ENCODE results near the gene ARHGEF28.

ARHGEF28 gene

DNA sequence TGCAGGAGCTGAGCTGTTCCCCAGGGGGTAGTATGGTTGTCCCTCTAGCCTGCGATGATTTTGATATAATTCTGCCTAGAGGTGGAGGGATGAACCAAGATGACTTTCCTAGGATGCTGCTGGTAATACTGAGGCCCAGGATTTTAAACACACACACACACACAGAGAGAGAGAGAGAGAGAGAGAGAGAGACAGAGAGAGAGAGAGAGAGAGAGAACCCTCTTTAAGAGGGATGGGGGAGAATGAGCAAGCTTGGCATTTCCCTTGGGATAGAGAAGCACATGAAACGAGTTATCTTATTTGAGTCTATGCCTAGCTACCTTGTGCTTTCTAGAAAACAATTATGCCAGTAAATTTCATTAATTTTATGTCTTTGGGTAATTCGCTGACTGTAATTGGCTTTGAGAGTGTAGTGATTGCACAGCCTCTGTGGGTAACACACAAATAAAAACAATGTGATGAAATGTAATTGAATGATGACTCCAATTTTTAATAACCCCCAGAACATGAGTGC, 338.4 kb downstream of the ARHGEF28 start:
- DNase-seq (ENCODE audit: low spot score): no peak

DNA sequence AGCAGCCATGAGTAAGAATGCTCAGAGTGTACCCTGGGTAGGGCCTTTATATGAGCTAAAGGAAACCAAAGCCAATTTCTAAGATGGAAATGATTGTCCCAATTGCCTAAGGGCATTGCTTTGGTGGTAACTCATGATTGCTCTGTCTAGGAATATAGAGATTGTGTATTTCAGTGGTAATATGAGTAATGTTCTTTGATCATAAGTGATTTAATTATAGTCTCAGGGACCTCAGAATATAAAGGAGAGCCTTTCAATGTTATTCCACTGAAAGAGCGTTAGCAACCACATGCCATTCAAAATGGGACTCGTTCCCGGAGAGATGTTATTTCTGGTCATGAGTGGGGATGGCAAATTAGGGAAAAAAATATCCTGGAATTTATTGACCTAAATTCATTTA, 340.5 kb downstream of the ARHGEF28 start:
- DNase-seq (ENCODE audit: low spot score): no peak

DNA sequence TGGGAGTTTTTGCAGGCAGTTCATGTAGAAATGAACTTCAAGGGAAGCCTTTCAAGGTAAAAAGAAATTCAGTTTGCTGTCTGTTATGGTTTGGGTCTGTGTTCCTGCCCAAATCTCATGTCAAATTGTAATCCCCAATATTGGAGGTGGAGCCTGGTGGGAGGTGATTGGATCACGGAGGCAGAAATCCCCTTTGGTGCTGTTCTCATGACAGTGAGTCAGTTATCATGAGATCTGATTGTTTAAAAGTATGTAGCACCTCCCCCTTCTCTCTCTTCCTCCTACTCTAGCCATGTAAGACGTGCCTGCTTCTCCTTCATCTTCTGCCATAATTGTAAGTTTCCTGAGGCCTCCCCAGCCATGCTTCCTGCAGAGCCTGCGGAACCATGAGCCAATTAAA, 341.4 kb downstream of the ARHGEF28 start:
- DNase-seq (ENCODE audit: low spot score): no peak

DNA sequence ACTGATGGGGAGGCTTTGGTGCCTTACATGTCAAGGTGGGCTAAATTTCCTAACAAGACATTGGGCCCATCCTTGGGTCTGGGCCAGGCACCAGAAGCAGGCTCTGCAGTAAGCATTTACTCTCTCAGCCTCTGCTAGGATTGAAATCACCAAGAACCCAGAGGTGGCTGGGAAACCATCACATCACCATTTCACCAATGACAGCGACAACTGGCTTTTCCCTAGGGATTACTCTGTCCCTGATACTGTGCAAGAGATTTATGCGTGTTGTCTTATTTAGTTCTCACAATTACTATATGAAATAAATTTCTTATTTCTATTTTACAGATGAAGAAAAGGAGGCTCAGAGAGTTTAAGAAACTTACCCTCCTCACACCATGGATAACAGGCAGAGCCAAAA, 342.2 kb downstream of the ARHGEF28 start:
- DNase-seq (ENCODE audit: low spot score): no peak

DNA sequence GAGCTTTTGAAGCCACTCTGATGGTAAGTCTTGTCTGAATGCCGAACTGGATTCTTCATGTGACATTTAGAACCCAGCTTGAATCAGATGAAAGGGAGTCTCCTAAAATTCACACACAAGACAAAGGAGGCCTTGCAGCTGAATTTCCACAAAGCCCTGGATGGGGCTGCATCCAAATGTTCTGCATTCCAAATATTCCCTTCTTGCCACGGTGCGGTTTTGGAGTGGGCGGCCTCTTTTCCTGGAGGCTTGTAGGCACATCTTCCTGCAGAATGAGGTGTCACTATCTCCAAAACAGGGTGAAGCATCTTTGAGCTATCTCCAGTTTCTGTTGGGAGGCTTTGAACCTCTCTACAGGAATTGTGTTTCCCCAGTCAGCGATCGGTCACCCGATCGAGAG, 342.7 kb downstream of the ARHGEF28 start:
- no peak for DNase-seq (ENCODE audit: low spot score)

DNA sequence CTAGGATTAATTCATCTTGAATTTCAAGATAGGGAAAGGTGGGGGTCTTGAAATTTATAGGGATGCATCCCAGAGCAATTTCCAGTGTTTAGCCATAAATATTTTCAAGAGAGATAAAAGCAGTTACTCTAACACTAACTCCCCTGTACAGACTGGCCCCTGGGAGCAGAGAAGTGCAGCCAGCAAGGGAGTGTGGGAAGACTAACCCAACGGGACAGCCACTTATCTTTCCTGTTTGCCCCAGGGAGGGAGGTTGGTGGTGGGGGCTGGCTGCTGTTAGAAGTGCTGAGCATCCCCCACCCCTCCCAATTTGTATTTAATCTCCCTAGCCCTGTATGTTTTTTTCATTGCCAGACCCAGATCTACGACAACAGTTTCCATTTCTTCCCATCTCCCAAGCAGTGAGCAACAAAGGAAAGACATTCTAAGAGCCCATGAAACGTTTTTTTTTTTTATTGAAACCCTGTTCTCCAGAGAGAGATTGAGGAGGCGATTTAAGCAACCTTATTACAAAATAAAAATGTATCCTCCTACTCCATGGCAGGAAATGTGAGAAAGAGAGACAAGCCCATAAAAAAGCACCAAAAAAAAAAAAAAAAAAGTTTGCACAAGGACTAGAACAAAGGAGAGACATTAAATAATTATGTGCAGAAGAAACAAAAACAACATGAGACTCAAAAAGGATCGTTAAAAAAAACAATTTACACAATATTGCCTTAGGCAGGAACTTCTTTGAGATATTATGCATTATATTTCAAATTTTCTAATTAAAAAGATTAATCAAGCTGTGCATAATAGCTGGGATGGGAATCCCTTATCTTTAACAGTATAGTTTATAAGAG, 343.4 kb downstream of the ARHGEF28 start:
- DNase-seq (ENCODE audit: low spot score): no peak

DNA sequence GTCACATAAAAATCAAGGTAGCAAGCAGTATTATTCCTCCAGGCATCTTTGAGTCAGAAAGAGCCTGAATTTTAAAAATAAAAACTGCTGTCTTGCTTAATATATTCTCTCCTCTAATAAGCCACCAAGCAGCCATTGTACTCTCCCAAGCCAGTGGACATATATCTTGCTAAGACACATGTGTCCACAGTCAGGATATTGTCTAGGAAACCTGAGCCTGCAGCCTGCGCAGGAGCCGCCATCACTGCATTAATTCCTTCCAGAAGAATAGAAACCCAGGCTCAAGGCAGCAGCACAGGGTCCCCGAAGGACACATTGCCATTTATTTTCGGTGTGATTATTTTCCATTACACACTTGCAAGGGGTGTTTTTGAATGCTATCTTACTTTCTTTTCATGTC, 345.3 kb downstream of the ARHGEF28 start:
- no peak for DNase-seq (ENCODE audit: low spot score)

DNA sequence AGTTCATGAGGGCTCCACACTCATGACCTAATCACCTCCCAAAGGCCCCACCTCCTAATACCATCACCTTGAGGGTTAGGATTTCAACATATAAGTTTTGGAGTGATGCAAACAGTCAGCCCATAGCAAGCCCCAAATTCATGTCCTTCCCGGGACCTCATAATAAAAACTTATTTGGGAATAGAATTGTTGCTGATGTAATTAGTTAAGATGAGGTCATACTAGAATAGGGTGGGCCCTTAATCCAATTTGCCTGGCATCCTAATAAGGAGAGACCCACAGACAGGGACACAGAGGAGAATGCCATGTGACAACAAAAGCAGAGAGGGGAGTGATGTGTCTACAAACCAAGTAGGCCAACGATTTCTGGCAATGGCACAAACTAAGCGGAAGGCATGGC, 347.1 kb downstream of the ARHGEF28 start:
- no peak for DNase-seq (ENCODE audit: low spot score)

DNA sequence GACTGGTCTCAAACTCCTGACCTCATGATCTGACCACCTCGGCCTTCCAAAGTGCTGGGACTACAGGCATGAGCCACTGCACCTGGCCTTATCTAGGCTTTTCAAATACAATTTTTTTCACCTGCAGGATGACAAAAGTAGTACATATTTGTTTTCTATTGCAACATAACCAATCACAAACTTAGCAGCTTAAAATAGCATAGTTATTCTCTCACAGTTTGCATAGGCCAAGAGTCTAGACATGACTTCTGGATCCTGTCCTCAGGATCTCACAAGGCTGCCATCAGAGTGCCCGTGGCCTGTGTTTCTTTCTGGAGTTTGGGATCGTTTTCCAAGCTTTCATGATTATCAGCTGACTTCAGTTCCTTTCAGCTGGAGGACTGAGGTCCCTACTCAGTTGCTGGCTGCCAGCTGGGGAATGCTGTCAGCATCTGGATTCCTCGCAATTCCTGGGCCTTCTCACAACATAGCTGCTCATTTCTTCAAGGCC, 348.9 kb downstream of the ARHGEF28 start:
- no peak for DNase-seq (ENCODE audit: low spot score)

DNA sequence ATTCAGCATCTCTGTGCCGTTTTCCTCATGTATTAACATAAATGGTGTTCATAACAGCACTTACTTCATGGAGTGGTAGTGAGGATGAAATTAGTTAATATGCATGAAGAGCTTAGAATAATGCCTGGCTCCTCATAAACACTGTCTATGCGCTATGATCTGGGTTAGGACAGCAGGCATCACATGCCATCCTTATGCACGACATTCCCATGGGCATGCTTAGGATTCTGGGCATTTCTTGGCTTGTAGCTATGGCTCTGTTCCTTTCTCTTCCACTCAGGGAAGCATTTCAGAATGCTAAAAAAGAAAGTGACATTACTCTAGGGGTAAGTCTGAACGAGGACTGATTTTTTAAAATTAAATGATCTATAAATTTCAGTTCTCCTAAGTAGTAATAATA, 349.8 kb downstream of the ARHGEF28 start:
- no peak for DNase-seq (ENCODE audit: low spot score)

DNA sequence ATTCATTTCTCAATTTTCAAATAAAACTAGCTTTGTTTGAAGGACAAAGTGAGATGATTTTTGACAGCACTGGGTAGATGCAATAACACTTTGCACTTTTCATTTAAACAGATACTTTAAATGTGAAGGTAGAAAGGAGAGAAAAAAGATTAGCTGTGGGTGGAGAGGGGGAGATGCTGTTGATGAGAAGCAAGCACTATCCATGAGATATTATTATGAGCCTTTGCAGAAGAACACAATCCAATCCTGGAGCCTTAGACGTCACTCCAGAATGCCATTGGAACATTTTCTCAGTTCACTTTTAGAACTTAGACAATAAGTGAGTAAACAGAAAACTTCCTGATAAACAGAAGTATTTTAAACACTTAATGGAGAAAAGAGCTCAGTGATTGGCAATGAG, 351.1 kb downstream of the ARHGEF28 start:
- no peak for DNase-seq (ENCODE audit: low spot score)

DNA sequence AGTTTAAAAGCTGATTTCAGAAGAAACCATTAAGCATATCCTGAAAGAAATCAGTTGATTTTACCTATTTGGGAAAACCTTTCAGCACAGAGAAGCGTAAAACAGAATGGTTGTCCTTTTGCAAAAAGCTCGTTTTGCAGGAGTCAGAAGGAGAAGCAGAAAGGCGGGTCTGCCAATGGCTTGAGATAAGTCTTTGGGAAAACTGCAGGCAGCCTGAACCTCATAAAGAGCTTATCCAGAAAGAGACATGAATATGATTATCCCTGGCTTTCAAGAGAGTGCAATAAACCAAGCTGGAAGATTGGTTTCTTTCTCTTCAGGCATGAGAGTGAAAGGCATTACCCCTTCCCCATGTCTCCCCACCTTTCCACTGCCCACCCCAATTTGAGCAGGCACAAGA, 353.3 kb downstream of the ARHGEF28 start:
- no peak for DNase-seq (ENCODE audit: low spot score)

DNA sequence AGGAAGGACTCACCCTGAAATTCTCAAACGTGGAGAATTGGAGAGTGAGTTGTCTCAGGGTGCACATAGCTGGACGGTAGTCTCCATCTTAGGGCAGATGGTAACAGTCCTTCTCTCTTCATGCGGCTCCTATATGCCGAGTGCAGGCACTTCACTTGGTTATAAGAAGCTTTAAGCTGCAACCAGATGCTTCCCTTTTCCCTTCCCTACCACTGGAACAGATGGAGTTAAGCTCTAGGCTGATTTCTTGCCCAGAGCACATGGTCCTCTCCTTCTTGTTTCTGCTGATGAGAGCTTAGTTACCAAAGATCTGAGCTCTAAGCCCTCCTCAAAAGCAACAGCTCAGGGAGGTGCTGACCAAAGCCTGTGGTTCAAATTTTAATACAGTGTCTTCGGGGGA, 355.7 kb downstream of the ARHGEF28 start:
- DNase-seq (ENCODE audit: low spot score): no peak

DNA sequence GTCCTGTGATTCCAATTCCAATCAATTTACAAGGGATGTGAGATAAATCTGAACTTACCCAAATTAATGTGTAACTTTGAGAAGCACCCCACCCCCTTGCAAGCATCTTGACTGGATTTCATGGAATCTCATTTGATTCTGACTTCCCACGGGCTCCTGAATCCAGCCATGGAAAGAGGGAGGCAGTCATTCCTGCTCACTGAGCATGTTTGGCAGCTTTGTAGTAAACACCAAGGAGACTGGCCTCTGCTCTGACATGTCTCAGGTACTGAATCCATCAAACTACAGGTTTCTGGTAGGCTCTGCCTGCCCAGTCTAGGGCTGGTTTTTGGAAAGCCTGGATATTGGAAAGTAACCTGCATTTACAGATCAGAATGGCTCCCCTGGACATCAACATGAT, 357.6 kb downstream of the ARHGEF28 start:
- no peak for DNase-seq (ENCODE audit: low spot score)

DNA sequence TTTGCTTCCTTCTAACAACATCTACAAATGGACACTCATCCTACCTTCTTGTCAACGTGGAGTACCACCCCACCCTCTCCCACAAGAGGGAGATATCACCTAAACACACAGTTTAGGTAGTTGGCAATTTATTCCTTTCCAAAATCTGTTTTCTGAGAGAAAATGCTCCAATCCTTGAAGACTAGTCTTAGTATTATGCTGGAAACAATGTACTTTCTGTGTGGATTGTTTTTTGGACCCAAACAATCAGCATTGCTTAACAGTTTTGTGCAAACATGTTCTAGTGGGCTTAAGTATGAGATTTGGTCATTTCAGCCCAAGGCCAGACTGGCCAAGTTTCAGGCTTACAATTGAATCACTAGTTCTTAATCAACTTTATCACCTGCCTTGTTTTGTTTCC, 359.1 kb downstream of the ARHGEF28 start:
- no peak for DNase-seq (ENCODE audit: low spot score)

DNA sequence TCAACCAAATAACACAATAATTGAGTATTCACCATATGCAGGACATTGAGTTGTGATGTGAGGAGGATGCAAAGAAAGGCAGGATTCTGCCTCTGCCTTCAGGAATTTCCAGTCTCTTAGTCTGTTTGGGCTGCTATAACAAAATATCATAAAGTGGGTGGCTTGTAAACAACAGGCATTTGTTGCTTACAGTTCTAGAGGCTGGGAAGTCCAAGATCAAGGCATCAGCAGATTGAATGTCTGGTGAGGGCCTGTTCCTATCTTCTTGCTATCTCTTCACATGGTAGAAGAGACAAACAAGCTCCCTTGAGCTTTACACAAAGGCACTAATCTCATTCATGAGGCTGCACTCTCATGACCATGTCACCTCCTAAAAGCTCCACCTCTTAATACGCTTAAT, 360.7 kb downstream of the ARHGEF28 start:
- DNase-seq (ENCODE audit: low spot score): no peak

DNA sequence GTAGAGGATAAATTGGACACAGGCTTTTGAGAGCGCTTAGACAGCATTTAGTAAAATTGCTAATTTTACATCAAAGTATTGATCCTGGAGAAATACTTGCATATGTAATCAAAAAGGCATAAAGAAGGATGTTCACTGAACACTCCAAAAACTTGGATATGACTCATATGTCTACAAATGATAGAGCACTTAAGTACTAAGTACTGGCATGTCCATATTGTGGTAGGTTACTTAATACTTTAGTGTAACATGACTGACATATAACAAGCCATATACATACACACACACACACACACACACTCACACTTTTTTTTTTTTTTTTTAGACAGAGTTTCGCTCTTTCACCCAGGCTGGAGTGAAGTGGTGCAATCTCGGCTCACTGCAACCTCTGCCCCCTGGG, 361.9 kb downstream of the ARHGEF28 start:
- no peak for DNase-seq (ENCODE audit: low spot score)

DNA sequence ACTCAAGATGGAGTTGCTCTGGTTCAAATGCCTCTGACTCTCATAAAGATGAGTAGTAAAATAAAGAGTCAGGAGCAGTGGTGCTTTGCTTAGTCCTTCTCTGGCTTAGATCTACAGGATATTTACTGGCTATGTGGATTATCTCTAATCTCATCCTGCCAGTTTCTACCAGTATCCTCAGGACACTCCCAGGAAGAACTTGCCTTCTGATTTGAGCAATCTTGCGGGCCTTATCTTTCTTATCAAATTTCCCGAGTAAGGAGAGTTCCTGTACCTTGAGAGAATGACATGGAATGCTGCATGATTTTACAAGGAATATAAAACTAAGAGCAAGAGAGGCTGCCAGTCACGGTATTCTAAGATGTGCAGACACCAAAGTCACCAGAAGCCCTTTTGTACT, 364.0 kb downstream of the ARHGEF28 start:
- DNase-seq (ENCODE audit: low spot score): no peak
